ENCODE results near the gene CTPS1. TPM values are rescaled to one million over a fixed set of nuclear protein-coding genes. Genes with fewer than 3 reads are reported as not detected.

The CTPS1 gene
- polyA plus RNA-seq, 2 of the 4 experiments (the other 2 are of a cell fraction), result 159 to 181 TPM

DNA sequence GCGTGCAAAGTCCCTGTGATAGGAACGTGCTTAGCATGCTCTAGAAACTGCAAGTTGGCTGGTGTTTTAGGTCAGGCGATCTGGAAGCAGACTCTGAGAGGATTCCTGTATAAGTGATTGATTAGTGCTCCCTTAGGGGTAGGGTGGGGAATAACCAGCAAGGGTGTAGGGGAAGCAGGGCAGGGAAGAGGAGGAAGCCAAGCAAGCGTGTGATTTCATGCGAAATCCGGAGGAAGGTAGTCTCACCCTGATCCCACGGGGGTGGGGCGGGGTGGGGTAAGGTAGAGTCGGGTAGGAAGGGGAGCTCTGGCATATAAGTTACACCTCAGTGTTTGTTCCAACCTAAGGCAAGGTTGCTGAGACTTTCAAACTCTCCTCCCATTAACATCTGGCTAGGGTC lies 24.9 kb upstream of the CTPS1 start (continued):
- TF ChIP-seq FOSL2 (IDR thresholded peaks at IDR 0.05) (no peak), FOSL2 (CRISPR knock-in tag; IDR thresholded peaks at IDR 0.05) (no peak), MYC (IDR thresholded peaks at IDR 0.05; ENCODE audit: borderline replicate concordance, low read length) (no peak), POLR2A (IDR thresholded peaks at IDR 0.05; ENCODE audit: low read length) (no peak), CBX8 (IDR thresholded peaks at IDR 0.05) (no peak), TFCP2L1 (CRISPR knock-in tag; IDR thresholded peaks at IDR 0.05) (no peak)
- TF ChIP-seq, protein P1, sequence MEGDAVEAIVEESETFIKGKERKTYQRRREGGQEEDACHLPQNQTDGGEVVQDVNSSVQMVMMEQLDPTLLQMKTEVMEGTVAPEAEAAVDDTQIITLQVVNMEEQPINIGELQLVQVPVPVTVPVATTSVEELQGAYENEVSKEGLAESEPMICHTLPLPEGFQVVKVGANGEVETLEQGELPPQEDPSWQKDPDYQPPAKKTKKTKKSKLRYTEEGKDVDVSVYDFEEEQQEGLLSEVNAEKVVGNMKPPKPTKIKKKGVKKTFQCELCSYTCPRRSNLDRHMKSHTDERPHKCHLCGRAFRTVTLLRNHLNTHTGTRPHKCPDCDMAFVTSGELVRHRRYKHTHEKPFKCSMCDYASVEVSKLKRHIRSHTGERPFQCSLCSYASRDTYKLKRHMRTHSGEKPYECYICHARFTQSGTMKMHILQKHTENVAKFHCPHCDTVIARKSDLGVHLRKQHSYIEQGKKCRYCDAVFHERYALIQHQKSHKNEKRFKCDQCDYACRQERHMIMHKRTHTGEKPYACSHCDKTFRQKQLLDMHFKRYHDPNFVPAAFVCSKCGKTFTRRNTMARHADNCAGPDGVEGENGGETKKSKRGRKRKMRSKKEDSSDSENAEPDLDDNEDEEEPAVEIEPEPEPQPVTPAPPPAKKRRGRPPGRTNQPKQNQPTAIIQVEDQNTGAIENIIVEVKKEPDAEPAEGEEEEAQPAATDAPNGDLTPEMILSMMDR (IDR thresholded peaks at IDR 0.05), result no peak

DNA sequence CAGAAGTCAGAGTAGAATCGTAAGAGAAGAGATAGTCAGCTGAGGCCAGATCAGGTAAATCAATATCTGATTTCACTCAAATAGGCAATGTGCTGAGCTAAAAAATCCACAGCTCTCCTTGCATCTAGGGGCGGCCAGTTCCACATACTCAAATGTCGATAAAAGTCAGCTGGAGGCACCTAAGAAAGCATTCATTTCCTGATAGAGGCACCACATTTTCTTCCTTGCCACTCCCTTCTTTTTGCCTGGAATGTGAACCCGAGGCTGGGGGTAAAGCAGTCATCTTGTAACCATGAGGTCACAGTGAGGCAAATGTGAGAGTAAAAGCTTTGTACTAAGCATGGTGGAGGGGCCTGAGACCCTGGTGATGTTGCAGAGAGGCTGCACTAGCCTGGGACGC lies 24.2 kb upstream of the CTPS1 start:
- WGBS (ENCODE audit: missing lambda C conversion rate), result 32% methylated on average over 5 of the region's 5 CpGs
- ATAC-seq, result peak in 1 of 2 experiments; percentile 46; a peak in 3 of 6 replicates
- H3K4me3 ChIP-seq, result no peak overlapping the region
- H3K4me1 ChIP-seq, result peaks cover 23% of the 10 kb centered on the region
- H3K27ac ChIP-seq, result peak overlapping the region; percentile 70 to 84
- CTCF ChIA-PET, result interaction anchor here (0.9 to 22.4 kb wide), 6 partner anchors 11 to 182 kb away, joined by 3 to 602 read pairs (median 26); partner anchors contain the start of gene CITED4
- DNase-seq (ENCODE audit: low read depth in 1 of 2, low spot score in 1 of 2), result peak in 1 of 2 experiments; percentile 62
- peaks cover 6% of the 10 kb centered on the region; the same call in 2 of the 3 replicates for H3K9me3 ChIP-seq
- TF ChIP-seq MYC (IDR thresholded peaks at IDR 0.05; ENCODE audit: borderline replicate concordance, low read length) (no peak), FOSL2 (IDR thresholded peaks at IDR 0.05) (no peak), FOSL2 (CRISPR knock-in tag; IDR thresholded peaks at IDR 0.05) (0 out of 2 replicates have a peak, but pooled peaks have one; percentile 7)
- no peak for FAIRE-seq
- H3K4me2 ChIP-seq, result peak overlapping the region; percentile 36
- POLR2A ChIA-PET, result interaction anchor here (8.9 kb wide), 1 partner anchor 93 kb away, joined by 128 read pairs; the partner anchor contains the start of gene CITED4

DNA sequence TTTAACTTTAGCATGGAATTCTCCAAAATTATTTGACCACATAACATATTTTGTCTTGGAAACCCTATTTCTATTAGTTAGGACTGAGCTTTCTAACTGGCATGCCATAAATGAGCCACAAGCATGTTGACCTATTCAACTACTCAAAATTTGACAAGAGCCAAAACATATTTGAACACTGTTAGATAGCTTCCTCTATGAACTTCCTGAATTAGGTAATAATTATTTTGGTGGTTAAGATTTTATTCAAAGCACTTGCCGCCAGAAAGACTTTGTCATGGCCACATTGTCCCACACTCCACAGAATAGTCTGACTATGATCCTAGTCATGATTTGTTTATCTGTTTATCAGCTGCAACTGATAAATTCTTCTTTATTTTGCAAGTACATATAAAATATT lies 23.1 kb upstream of the CTPS1 start:
- no peak for FAIRE-seq
- POLR2A ChIA-PET, result interaction anchor here (0.7 kb wide), 1 partner anchor 94 kb away, joined by 4 read pairs; the partner anchor contains the start of gene CITED4
- no peak for ATAC-seq

More for the DNA sequence above, 23.1 kb upstream of the CTPS1 start:
- Histone ChIP-seq H3K27ac (peak overlapping the region in 1 of 2 experiments; percentile 84; a peak in 2 of 6 replicates), H3K9me3 (peaks cover 6% of the 10 kb centered on the region; the same call in 2 of the 3 replicates), H3K4me1 (peaks cover 23% of the 10 kb centered on the region), H3K4me2 (no peak overlapping the region), H3K4me3 (no peak overlapping the region)
- no peak for DNase-seq (ENCODE audit: low read depth in 1 of 2, low spot score in 1 of 2)
- TF ChIP-seq, protein P2, sequence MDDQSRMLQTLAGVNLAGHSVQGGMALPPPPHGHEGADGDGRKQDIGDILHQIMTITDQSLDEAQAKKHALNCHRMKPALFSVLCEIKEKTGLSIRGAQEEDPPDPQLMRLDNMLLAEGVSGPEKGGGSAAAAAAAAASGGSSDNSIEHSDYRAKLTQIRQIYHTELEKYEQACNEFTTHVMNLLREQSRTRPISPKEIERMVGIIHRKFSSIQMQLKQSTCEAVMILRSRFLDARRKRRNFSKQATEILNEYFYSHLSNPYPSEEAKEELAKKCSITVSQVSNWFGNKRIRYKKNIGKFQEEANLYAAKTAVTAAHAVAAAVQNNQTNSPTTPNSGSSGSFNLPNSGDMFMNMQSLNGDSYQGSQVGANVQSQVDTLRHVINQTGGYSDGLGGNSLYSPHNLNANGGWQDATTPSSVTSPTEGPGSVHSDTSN (IDR thresholded peaks at IDR 0.05), result no peak
- TF ChIP-seq FOSL2 (IDR thresholded peaks at IDR 0.05) (no peak), FOSL2 (CRISPR knock-in tag; IDR thresholded peaks at IDR 0.05) (no peak), BHLHE40 (IDR thresholded peaks at IDR 0.05; ENCODE audit: low read depth, low read length) (no peak), CEBPB (IDR thresholded peaks at IDR 0.05) (no peak), NR3C1 (IDR thresholded peaks at IDR 0.05) (no peak), RARB (CRISPR knock-in tag; IDR thresholded peaks at IDR 0.05) (no peak), MAFK (IDR thresholded peaks at IDR 0.05; ENCODE audit: partially characterized antibody) (no peak)
- TF ChIP-seq, protein P3, sequence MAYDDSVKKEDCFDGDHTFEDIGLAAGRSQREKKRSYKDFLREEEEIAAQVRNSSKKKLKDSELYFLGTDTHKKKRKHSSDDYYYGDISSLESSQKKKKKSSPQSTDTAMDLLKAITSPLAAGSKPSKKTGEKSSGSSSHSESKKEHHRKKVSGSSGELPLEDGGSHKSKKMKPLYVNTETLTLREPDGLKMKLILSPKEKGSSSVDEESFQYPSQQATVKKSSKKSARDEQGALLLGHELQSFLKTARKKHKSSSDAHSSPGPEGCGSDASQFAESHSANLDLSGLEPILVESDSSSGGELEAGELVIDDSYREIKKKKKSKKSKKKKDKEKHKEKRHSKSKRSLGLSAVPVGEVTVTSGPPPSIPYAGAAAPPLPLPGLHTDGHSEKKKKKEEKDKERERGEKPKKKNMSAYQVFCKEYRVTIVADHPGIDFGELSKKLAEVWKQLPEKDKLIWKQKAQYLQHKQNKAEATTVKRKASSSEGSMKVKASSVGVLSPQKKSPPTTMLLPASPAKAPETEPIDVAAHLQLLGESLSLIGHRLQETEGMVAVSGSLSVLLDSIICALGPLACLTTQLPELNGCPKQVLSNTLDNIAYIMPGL (CRISPR knock-in tag; IDR thresholded peaks at IDR 0.05; ENCODE audit: borderline replicate concordance), result no peak
- TF ChIP-seq, protein P4, sequence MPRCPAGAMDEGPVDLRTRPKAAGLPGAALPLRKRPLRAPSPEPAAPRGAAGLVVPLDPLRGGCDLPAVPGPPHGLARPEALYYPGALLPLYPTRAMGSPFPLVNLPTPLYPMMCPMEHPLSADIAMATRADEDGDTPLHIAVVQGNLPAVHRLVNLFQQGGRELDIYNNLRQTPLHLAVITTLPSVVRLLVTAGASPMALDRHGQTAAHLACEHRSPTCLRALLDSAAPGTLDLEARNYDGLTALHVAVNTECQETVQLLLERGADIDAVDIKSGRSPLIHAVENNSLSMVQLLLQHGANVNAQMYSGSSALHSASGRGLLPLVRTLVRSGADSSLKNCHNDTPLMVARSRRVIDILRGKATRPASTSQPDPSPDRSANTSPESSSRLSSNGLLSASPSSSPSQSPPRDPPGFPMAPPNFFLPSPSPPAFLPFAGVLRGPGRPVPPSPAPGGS (IDR thresholded peaks at IDR 0.05), result no peak
- CTCF ChIA-PET, result interaction anchor here (1.2 to 22.4 kb wide), 3 partner anchors 12 to 106 kb away, joined by 4 to 602 read pairs (median 352); partner anchors contain the start of gene CITED4
- WGBS (ENCODE audit: missing lambda C conversion rate), result 69% methylated on average over 1 of the region's 1 CpG

All from A549 (cell line).